ENCODE measurements around the gene PELO. TPM values are rescaled to one million over a fixed set of nuclear protein-coding genes. Genes with fewer than 3 reads are reported as not detected.
"Not testable (repeated sequence)": the region's sequence is repeated elsewhere in the genome, so short reads cannot be mapped to it uniquely, and the experiment has no call there.

Gene PELO
- 8.0 and 8.4 TPM in 2 replicates for total RNA-seq (2014; rRNA removed; shearing (Covaris generic); ENCODE audit: low replicate concordance)

- Histone ChIP-seq H4K20me1 (ENCODE audit: insufficient read depth, low read depth, low read length) (no peaks in the 10 kb centered on the region), H2AFZ (ENCODE audit: low read length) (no peak within 1 kb of the TSS), H3K9ac (ENCODE audit: low read length) (no peak within 1 kb of the TSS), H3K27me3 (ENCODE audit: low read length) (no peaks in the 10 kb centered on the region), H3K27ac (ENCODE audit: low read length) (no peak within 1 kb of the TSS), H3K4me1 (ENCODE audit: low read length) (no peaks in the 10 kb centered on the region), H3K9me2 (replicated peaks; ENCODE audit: insufficient read depth, low read length) (no peaks in the 10 kb centered on the region), H3K4me3 (ENCODE audit: low read length) (no peak within 1 kb of the TSS), H3K9me3 (ENCODE audit: low read length) (no peaks in the 10 kb centered on the region), H3K4me2 (ENCODE audit: low read depth, low read length, poor library complexity, severe bottlenecking) (no peak within 1 kb of the TSS), H3K79me2 (ENCODE audit: low read length) (no peaks in the 10 kb centered on the region), H3K36me3 (ENCODE audit: insufficient read depth, low read length) (no peaks in the 10 kb centered on the region)
- no peak for DNase-seq
These were observed at the start of gene PELO, which contains the start of gene ITGA1 for GRCh38 chr5:52787600-52788504. PELO (plus strand) TSS chr5:52787916; CDS start chr5:52800395, 12,479 bp downstream. ITGA1 (plus strand) TSS chr5:52787916; CDS start chr5:52788354, 438 bp downstream.

GRCh38 chr5:52738095-52738506 lies 49.6 kb upstream of the PELO start:
- H3K4me1 ChIP-seq (ENCODE audit: low read length) = no peaks in the 10 kb centered on the region
- H2AFZ ChIP-seq (ENCODE audit: low read length) = no peak overlapping the region
- H3K79me2 ChIP-seq (ENCODE audit: low read length) = no peaks in the 10 kb centered on the region
- no peak overlapping the region for H3K4me2 ChIP-seq (ENCODE audit: low read depth, low read length, poor library complexity, severe bottlenecking)
- H4K20me1 ChIP-seq (ENCODE audit: insufficient read depth, low read depth, low read length) = no peaks in the 10 kb centered on the region
- no peak overlapping the region for H3K27ac ChIP-seq (ENCODE audit: low read length)
- H3K27me3 ChIP-seq (ENCODE audit: low read length) = no peaks in the 10 kb centered on the region
- H3K9ac ChIP-seq (ENCODE audit: low read length) = no peak overlapping the region
- no peak overlapping the region for H3K4me3 ChIP-seq (ENCODE audit: low read length)
- H3K9me2 ChIP-seq (replicated peaks; ENCODE audit: insufficient read depth, low read length) = no peaks in the 10 kb centered on the region
- DNase-seq = no peak
- no peaks in the 10 kb centered on the region for H3K36me3 ChIP-seq (ENCODE audit: insufficient read depth, low read length)
- H3K9me3 ChIP-seq (ENCODE audit: low read length) = no peaks in the 10 kb centered on the region

- Histone ChIP-seq H3K4me1 (ENCODE audit: low read length) (no peaks in the 10 kb centered on the region), H3K9ac (ENCODE audit: low read length) (no peak overlapping the region), H3K9me2 (replicated peaks; ENCODE audit: insufficient read depth, low read length) (no peaks in the 10 kb centered on the region), H3K9me3 (ENCODE audit: low read length) (no peaks in the 10 kb centered on the region), H2AFZ (ENCODE audit: low read length) (no peak overlapping the region), H3K4me3 (ENCODE audit: low read length) (no peak overlapping the region), H3K27me3 (ENCODE audit: low read length) (no peaks in the 10 kb centered on the region; the same call in 1 of the 2 replicates), H3K4me2 (ENCODE audit: low read depth, low read length, poor library complexity, severe bottlenecking) (no peak overlapping the region), H3K79me2 (ENCODE audit: low read length) (no peaks in the 10 kb centered on the region), H3K36me3 (ENCODE audit: insufficient read depth, low read length) (no peaks in the 10 kb centered on the region), H3K27ac (ENCODE audit: low read length) (no peak overlapping the region), H4K20me1 (ENCODE audit: insufficient read depth, low read depth, low read length) (no peaks in the 10 kb centered on the region)
- no peak for DNase-seq
These were observed 47.7 kb upstream of the PELO start for GRCh38 chr5:52740007-52740406.

- Histone ChIP-seq H3K4me2 (ENCODE audit: low read depth, low read length, poor library complexity, severe bottlenecking) (no peak overlapping the region), H3K9me2 (replicated peaks; ENCODE audit: insufficient read depth, low read length) (no peaks in the 10 kb centered on the region), H3K27me3 (ENCODE audit: low read length) (no peaks in the 10 kb centered on the region; the same call in 1 of the 2 replicates), H3K36me3 (ENCODE audit: insufficient read depth, low read length) (no peaks in the 10 kb centered on the region), H3K27ac (ENCODE audit: low read length) (no peak overlapping the region), H3K4me3 (ENCODE audit: low read length) (no peak overlapping the region), H3K9ac (ENCODE audit: low read length) (no peak overlapping the region), H3K9me3 (ENCODE audit: low read length) (no peaks in the 10 kb centered on the region), H3K4me1 (ENCODE audit: low read length) (no peaks in the 10 kb centered on the region), H2AFZ (ENCODE audit: low read length) (no peak overlapping the region), H4K20me1 (ENCODE audit: insufficient read depth, low read depth, low read length) (no peaks in the 10 kb centered on the region), H3K79me2 (ENCODE audit: low read length) (no peaks in the 10 kb centered on the region)
- DNase-seq = no peak
These were observed 44.7 kb upstream of the PELO start for GRCh38 chr5:52743012-52743411.

GRCh38 chr5:52743529-52743928 lies 44.2 kb upstream of the PELO start:
- no peak for DNase-seq
- Histone ChIP-seq H3K9me2 (replicated peaks; ENCODE audit: insufficient read depth, low read length) (no peaks in the 10 kb centered on the region), H3K9me3 (ENCODE audit: low read length) (no peaks in the 10 kb centered on the region), H3K4me3 (ENCODE audit: low read length) (no peak overlapping the region), H4K20me1 (ENCODE audit: insufficient read depth, low read depth, low read length) (no peaks in the 10 kb centered on the region), H3K4me2 (ENCODE audit: low read depth, low read length, poor library complexity, severe bottlenecking) (no peak overlapping the region), H3K36me3 (ENCODE audit: insufficient read depth, low read length) (no peaks in the 10 kb centered on the region), H3K9ac (ENCODE audit: low read length) (no peak overlapping the region), H3K4me1 (ENCODE audit: low read length) (no peaks in the 10 kb centered on the region), H2AFZ (ENCODE audit: low read length) (no peak overlapping the region), H3K79me2 (ENCODE audit: low read length) (no peaks in the 10 kb centered on the region), H3K27me3 (ENCODE audit: low read length) (no peaks in the 10 kb centered on the region; the same call in 1 of the 2 replicates), H3K27ac (ENCODE audit: low read length) (no peak overlapping the region)

- Histone ChIP-seq H3K9me3 (ENCODE audit: low read length) (no peaks in the 10 kb centered on the region), H3K9me2 (replicated peaks; ENCODE audit: insufficient read depth, low read length) (no peaks in the 10 kb centered on the region), H3K4me2 (ENCODE audit: low read depth, low read length, poor library complexity, severe bottlenecking) (no peak overlapping the region), H3K79me2 (ENCODE audit: low read length) (no peaks in the 10 kb centered on the region), H3K27ac (ENCODE audit: low read length) (no peak overlapping the region), H2AFZ (ENCODE audit: low read length) (no peak overlapping the region), H3K9ac (ENCODE audit: low read length) (no peak overlapping the region), H4K20me1 (ENCODE audit: insufficient read depth, low read depth, low read length) (no peaks in the 10 kb centered on the region), H3K36me3 (ENCODE audit: insufficient read depth, low read length) (no peaks in the 10 kb centered on the region), H3K27me3 (ENCODE audit: low read length) (no peaks in the 10 kb centered on the region; the same call in 1 of the 2 replicates), H3K4me1 (ENCODE audit: low read length) (no peaks in the 10 kb centered on the region), H3K4me3 (ENCODE audit: low read length) (no peak overlapping the region)
- no peak for DNase-seq
These were observed 43.7 kb upstream of the PELO start for GRCh38 chr5:52743970-52744369.

GRCh38 chr5:52744867-52745458 lies 42.8 kb upstream of the PELO start:
- not testable (repeated sequence) for H3K4me3 ChIP-seq (ENCODE audit: low read length); H3K4me1 ChIP-seq (ENCODE audit: low read length); DNase-seq; H3K9ac ChIP-seq (ENCODE audit: low read length); H3K4me2 ChIP-seq (ENCODE audit: low read depth, low read length, poor library complexity, severe bottlenecking); H2AFZ ChIP-seq (ENCODE audit: low read length); H3K27me3 ChIP-seq (ENCODE audit: low read length); H3K79me2 ChIP-seq (ENCODE audit: low read length); H3K36me3 ChIP-seq (ENCODE audit: insufficient read depth, low read length); H3K9me2 ChIP-seq (replicated peaks; ENCODE audit: insufficient read depth, low read length); H3K9me3 ChIP-seq (ENCODE audit: low read length); H4K20me1 ChIP-seq (ENCODE audit: insufficient read depth, low read depth, low read length); H3K27ac ChIP-seq (ENCODE audit: low read length)

- no peaks in the 10 kb centered on the region for H3K36me3 ChIP-seq (ENCODE audit: insufficient read depth, low read length)
- H3K27ac ChIP-seq (ENCODE audit: low read length) = no peak overlapping the region
- H4K20me1 ChIP-seq (ENCODE audit: insufficient read depth, low read depth, low read length) = no peaks in the 10 kb centered on the region
- H3K27me3 ChIP-seq (ENCODE audit: low read length) = no peaks in the 10 kb centered on the region; the same call in 1 of the 2 replicates
- H3K9me2 ChIP-seq (replicated peaks; ENCODE audit: insufficient read depth, low read length) = no peaks in the 10 kb centered on the region
- DNase-seq = no peak
- no peak overlapping the region for H3K9ac ChIP-seq (ENCODE audit: low read length)
- no peaks in the 10 kb centered on the region for H3K9me3 ChIP-seq (ENCODE audit: low read length)
- H3K79me2 ChIP-seq (ENCODE audit: low read length) = no peaks in the 10 kb centered on the region
- no peaks in the 10 kb centered on the region for H3K4me1 ChIP-seq (ENCODE audit: low read length)
- H3K4me3 ChIP-seq (ENCODE audit: low read length) = no peak overlapping the region
- H3K4me2 ChIP-seq (ENCODE audit: low read depth, low read length, poor library complexity, severe bottlenecking) = no peak overlapping the region
- H2AFZ ChIP-seq (ENCODE audit: low read length) = no peak overlapping the region
These were observed 41.2 kb upstream of the PELO start for GRCh38 chr5:52746539-52746938.
